ENCODE data around the gene SH3PXD2A. TPM values are rescaled to one million over a fixed set of nuclear protein-coding genes. Genes with fewer than 3 reads are reported as not detected.

The SH3PXD2A gene
- total and polyA plus RNA-seq, 12 donors = 5.7 to 34.5 (median 19.2) TPM

GRCh38 chr10:103691267-103691666, 164.1 kb downstream of the SH3PXD2A start:
- TF ChIP-seq CTCF (IDR thresholded peaks at IDR 0.05) = no peak
- TF ChIP-seq POLR2A (IDR thresholded peaks at IDR 0.05) = no peak
- Histone ChIP-seq H3K27me3 (no peaks in the 10 kb centered on the region), H3K4me3 (no peak overlapping the region), H3K4me1 (replicated peaks in 1 of 2) (peaks cover 5 to 19% of the 10 kb centered on the region in 2 donors), H3K9me3 (replicated peaks in 1 of 3) (no peaks in the 10 kb centered on the region), H3K27ac (no peak overlapping the region), H3K36me3 (replicated peaks in 1 of 2) (no peaks in the 10 kb centered on the region)
- WGBS, 4 donors = 73 to 86% (median 81%) methylated on average over 2 to 4 of the region's 4 CpGs
- intact Hi-C loops (cut with DNase I) = no loop called here
- no peak for DNase-seq

GRCh38 chr10:103690281-103690680, 165.1 kb downstream of the SH3PXD2A start:
- DNase-seq = no peak
- TF ChIP-seq POLR2A (IDR thresholded peaks at IDR 0.05) = no peak
- TF ChIP-seq CTCF (IDR thresholded peaks at IDR 0.05) = no peak
- no peaks in the 10 kb centered on the region for H3K27me3 ChIP-seq
- H3K4me3 ChIP-seq = no peak overlapping the region
- H3K27ac ChIP-seq = no peak overlapping the region
- WGBS, 4 donors = 68 to 82% (median 75%) methylated on average over 2 of the region's 2 CpGs
- intact Hi-C loops (cut with DNase I) = no loop called here
- H3K9me3 ChIP-seq (replicated peaks in 1 of 3) = no peaks in the 10 kb centered on the region
- no peaks in the 10 kb centered on the region for H3K36me3 ChIP-seq (replicated peaks in 1 of 2)
- H3K4me1 ChIP-seq (replicated peaks in 1 of 2) = peaks cover 5 to 13% of the 10 kb centered on the region in 2 donors

GRCh38 chr10:103688491-103688890, 166.9 kb downstream of the SH3PXD2A start:
- peak overlapping the region in 1 of 5 donors; percentile 49 for H3K27ac ChIP-seq
- no peak overlapping the region for H3K4me3 ChIP-seq
- H3K4me1 ChIP-seq (replicated peaks in 1 of 2) = peaks cover 5 to 10% of the 10 kb centered on the region in 2 donors
- H3K9me3 ChIP-seq (replicated peaks in 1 of 3) = no peaks in the 10 kb centered on the region
- no peaks in the 10 kb centered on the region for H3K27me3 ChIP-seq
- WGBS, 4 donors = 72 to 84% (median 73%) methylated on average over 4 of the region's 4 CpGs
- H3K36me3 ChIP-seq (replicated peaks in 1 of 2) = no peaks in the 10 kb centered on the region
- TF ChIP-seq CTCF (IDR thresholded peaks at IDR 0.05) (no peak), POLR2A (IDR thresholded peaks at IDR 0.05) (no peak)
- intact Hi-C loops (cut with DNase I) = loop anchor here in 1 of 2 donors (5.0 kb wide), 1 partner anchor 91 kb away; no protein-coding TSS in a partner anchor
- no peak for DNase-seq

- Histone ChIP-seq H3K27ac (peak overlapping the region in 1 of 5 donors; percentile 49), H3K27me3 (no peaks in the 10 kb centered on the region), H3K36me3 (replicated peaks in 1 of 2) (no peaks in the 10 kb centered on the region), H3K9me3 (replicated peaks in 1 of 3) (no peaks in the 10 kb centered on the region), H3K4me1 (replicated peaks in 1 of 2) (peaks cover 3 to 6% of the 10 kb centered on the region in 2 donors), H3K4me3 (no peak overlapping the region)
- TF ChIP-seq CTCF (IDR thresholded peaks at IDR 0.05) (no peak), POLR2A (IDR thresholded peaks at IDR 0.05) (no peak)
- 94 to 98% (median 96%) methylated on average over 5 of the region's 5 CpGs for WGBS, 4 donors
- intact Hi-C loops (cut with DNase I) = loop anchor here (2.0 to 5.0 kb wide), 2 partner anchors 89 to 90 kb away; no protein-coding TSS in a partner anchor
- no peak for DNase-seq
Observed at GRCh38 chr10:103687718-103688117, 167.7 kb downstream of the SH3PXD2A start.

All from adrenal gland (tissue), 12 donors.